ENCODE results near the gene NDUFAB1.
A peak's percentile ranks its signal among the peaks of the same experiment; 100 is the strongest.

Gene NDUFAB1

GRCh38 chr16:23595951-23596720 is at the start of gene NDUFAB1 (continued):
- TF ChIP-seq ZNF639 (tag by site-specific recombination; IDR thresholded peaks at IDR 0.05) (no peak), ZNF19 (tag by site-specific recombination; IDR thresholded peaks at IDR 0.05; ENCODE audit: low read depth) (no peak), ZNF133 (tag by site-specific recombination; IDR thresholded peaks at IDR 0.05) (no peak), ZBTB7A (tag by site-specific recombination; IDR thresholded peaks at IDR 0.05; ENCODE audit: low read depth) (no peak), ZNF777 (tag by site-specific recombination; IDR thresholded peaks at IDR 0.05; ENCODE audit: borderline replicate concordance) (no peak), ZSCAN16 (tag by site-specific recombination; IDR thresholded peaks at IDR 0.05) (no peak), ZNF600 (tag by site-specific recombination; IDR thresholded peaks at IDR 0.05) (peak; percentile 94), SALL2 (tag by site-specific recombination; IDR thresholded peaks at IDR 0.05; ENCODE audit: borderline replicate concordance) (no peak), ZNF571 (tag by site-specific recombination; IDR thresholded peaks at IDR 0.05) (no peak), ZNF768 (tag by site-specific recombination; IDR thresholded peaks at IDR 0.05) (no peak), ZFP37 (tag by site-specific recombination; IDR thresholded peaks at IDR 0.05) (no peak), ZNF121 (tag by site-specific recombination; IDR thresholded peaks at IDR 0.05) (no peak), ZNF621 (tag by site-specific recombination; IDR thresholded peaks at IDR 0.05) (no peak), ZNF513 (tag by site-specific recombination; IDR thresholded peaks at IDR 0.05) (no peak), ZNF626 (tag by site-specific recombination; IDR thresholded peaks at IDR 0.05) (no peak), ZNF473 (tag by site-specific recombination; IDR thresholded peaks at IDR 0.05) (no peak), ZNF670 (tag by site-specific recombination; IDR thresholded peaks at IDR 0.05; ENCODE audit: low read depth) (no peak), ZNF174 (tag by site-specific recombination; IDR thresholded peaks at IDR 0.05) (no peak), SP7 (tag by site-specific recombination; IDR thresholded peaks at IDR 0.05) (peak; percentile 58), ZBTB49 (tag by site-specific recombination; IDR thresholded peaks at IDR 0.05; ENCODE audit: low read depth) (no peak), ZNF366 (tag by site-specific recombination; conservative IDR thresholded peaks at IDR 0.05) (no peak), ZSCAN18 (tag by site-specific recombination; IDR thresholded peaks at IDR 0.05) (no peak), ZNF426 (tag by site-specific recombination; IDR thresholded peaks at IDR 0.05) (no peak), ZNF132 (tag by site-specific recombination; IDR thresholded peaks at IDR 0.05; ENCODE audit: borderline replicate concordance) (no peak), ZNF18 (tag by site-specific recombination; IDR thresholded peaks at IDR 0.05) (no peak), ZNF248 (tag by site-specific recombination; IDR thresholded peaks at IDR 0.05) (no peak), ZNF623 (tag by site-specific recombination; IDR thresholded peaks at IDR 0.05) (no peak), ELK4 (IDR thresholded peaks at IDR 0.05; ENCODE audit: borderline replicate concordance, low read depth, low read length) (no peak), ZNF433 (tag by site-specific recombination; IDR thresholded peaks at IDR 0.05; ENCODE audit: low read depth) (no peak)

Data from HEK293 (cell line).